PC-3 (cell line): ENCODE measurements around the gene KCTD20. TPM values are rescaled to one million over a fixed set of nuclear protein-coding genes. Genes with fewer than 3 reads are reported as not detected.
"Not testable (repeated sequence)": the region's sequence is repeated elsewhere in the genome, so short reads cannot be mapped to it uniquely, and the experiment has no call there.

Experiments used
- ATAC-seq: fragments of 200-7000 bp; cut with Tn5 transposase; 2 replicates; pipeline ENCODE4 v1.9.1; 2020; ENCODE audit warnings: mild to moderate bottlenecking, moderate library complexity
- BruUV-seq: library from RNA; stranded (reverse); fragments of 400-500 nt; replicated peaks from 2 replicates; lab custom pipeline; 2021; lab: Mats Ljungman, UMichigan
- CTCF ChIA-PET: fragments of 300-600 bp; sonication (Branson Sonifier 250); formaldehyde crosslinking; loops from one replicate; lab custom pipeline; 2022; ENCODE audit warnings: antibody characterized with exemption; lab: Charles Lee
- POLR2A ChIA-PET: fragments of 300-600 bp; sonication (Branson Sonifier 250); formaldehyde crosslinking; loops from one replicate; lab custom pipeline; 2022; ENCODE audit warnings: antibody characterized with exemption; ENCODE audit not compliant: unreplicated experiment; lab: Charles Lee
- DNase-seq: peaks from one replicate; pipeline ENCODE4 v3.0.0-alpha.2; 2015
- H2AFZ ChIP-seq: fragments of 300-600 bp; sonication (generic); 2 replicates; pipeline ENCODE4 v1.6.0; 2016; ENCODE audit warnings: antibody characterized with exemption, low read length
- H3F3A ChIP-seq: fragments of 300-600 bp; sonication (generic); one replicate; pipeline ENCODE4 v1.6.0; 2017; ENCODE audit warnings: antibody characterized with exemption, low read length, control low read depth, mild to moderate bottlenecking; ENCODE audit not compliant: unreplicated experiment
- H3K27ac ChIP-seq: fragments of 300-600 bp; sonication (generic); 2 replicates; pipeline ENCODE4 v1.5.1; 2016; ENCODE audit warnings: mild to moderate bottlenecking, low read length
- H3K27me3 ChIP-seq: fragments of 300-600 bp; sonication (generic); 2 replicates; pipeline ENCODE4 v1.6.1; 2016; ENCODE audit warnings: low read length, mixed read lengths
- H3K36me3 ChIP-seq: fragments of 300-600 bp; sonication (generic); 2 replicates; pipeline ENCODE4 v1.6.1; 2016; ENCODE audit warnings: low read depth, mixed run types, low read length, mixed read lengths
- H3K4me1 ChIP-seq: fragments of 300-600 bp; sonication (generic); 2 replicates; pipeline ENCODE4 v1.5.1; 2016; ENCODE audit warnings: low read length; ENCODE audit not compliant: insufficient read depth
- H3K4me2 ChIP-seq: fragments of 300-600 bp; sonication (generic); 2 replicates; pipeline ENCODE4 v1.6.0; 2016; ENCODE audit warnings: low read length
- H3K4me3 ChIP-seq: fragments of 300-600 bp; sonication (generic); 2 replicates; pipeline ENCODE4 v1.5.1; 2016; ENCODE audit warnings: mild to moderate bottlenecking, low read length, mixed read lengths
- H3K79me2 ChIP-seq: fragments of 300-600 bp; sonication (generic); 2 replicates; pipeline ENCODE4 v1.6.1; 2017; ENCODE audit warnings: low read length, mixed read lengths
- H3K9ac ChIP-seq: fragments of 300-600 bp; sonication (generic); 2 replicates; pipeline ENCODE4 v1.6.0; 2016; ENCODE audit warnings: mild to moderate bottlenecking, low read length
- H3K9me2 ChIP-seq: fragments of 300-600 bp; sonication (generic); replicated peaks from 2 replicates; pipeline ENCODE4 v1.6.1; 2016; ENCODE audit warnings: mixed run types, low read length, mixed read lengths
- H3K9me3 ChIP-seq: fragments of 300-600 bp; sonication (generic); 2 replicates; pipeline ENCODE4 v1.6.1; 2016; ENCODE audit warnings: low read length, mixed read lengths
- H4K20me1 ChIP-seq: fragments of 300-600 bp; sonication (generic); 2 replicates; pipeline ENCODE4 v1.6.1; 2016; ENCODE audit warnings: low read length, mixed read lengths
- CTCF ChIP-seq: fragments of 300-600 bp; sonication (generic); conservative IDR thresholded peaks from 2 replicates; pipeline ENCODE4 v1.5.1; 2017; ENCODE audit warnings: antibody characterized with exemption, low read depth, mild to moderate bottlenecking, low read length
- EZH2 ChIP-seq: fragments of 300-600 bp; sonication (generic); IDR thresholded peaks from one replicate; pipeline ENCODE4 v1.6.1; 2017; ENCODE audit warnings: antibody characterized with exemption, mild to moderate bottlenecking, low read length; ENCODE audit not compliant: unreplicated experiment
- EZH2phosphoT487 ChIP-seq: fragments of 300-600 bp; sonication (generic); IDR thresholded peaks from 2 replicates; pipeline ENCODE4 v1.6.1; 2018; ENCODE audit warnings: mild to moderate bottlenecking, antibody characterized with exemption, low read length, borderline replicate concordance
- intact Hi-C: fragments of 100-400 bp; cut with micrococcal nuclease; formaldehyde crosslinking; loops from 2 replicates; pipeline ENCODE4 v1.9.0; 2023
- total RNA-seq: library from RNA; depleted of rRNA; stranded (reverse); fragments of >200 nt; gene quantifications from 2 replicates; pipeline ENCODE4 v1.2.3, GENCODE V29; 2014

KCTD20 gene
- total RNA-seq, 1 experiment from 2014 or later: 26.5 TPM

GRCh38 chr6:36478051-36478526, 35.3 kb downstream of the KCTD20 start:
- Histone ChIP-seq H3K4me3 (no peak overlapping the region), H3K27me3 (no peaks in the 10 kb centered on the region), H3K79me2 (no peaks in the 10 kb centered on the region), H3F3A (no peaks in the 10 kb centered on the region), H3K27ac (no peak overlapping the region), H3K4me1 (no peaks in the 10 kb centered on the region), H4K20me1 (no peaks in the 10 kb centered on the region), H3K9me3 (no peaks in the 10 kb centered on the region), H3K36me3 (peaks cover 19% of the 10 kb centered on the region; the same call in 1 of the 2 replicates), H2AFZ (no peak overlapping the region), H3K9ac (no peak overlapping the region), H3K9me2 (no peaks in the 10 kb centered on the region), H3K4me2 (no peak overlapping the region)
- no TSS peak for BruUV-seq
- ChIA-PET CTCF (no interaction called here), POLR2A (no interaction called here)
- no peak for ATAC-seq
- TF ChIP-seq EZH2phosphoT487: no peak
- TF ChIP-seq EZH2: no peak
- TF ChIP-seq CTCF: no peak
- no peak for DNase-seq
- intact Hi-C loops: no loop called here

- no peak overlapping the region for H3K27ac ChIP-seq
- no peaks in the 10 kb centered on the region for H3K27me3 ChIP-seq
- no peak for TF ChIP-seq EZH2phosphoT487
- TF ChIP-seq EZH2: no peak
- no peak for TF ChIP-seq CTCF
- H3K36me3 ChIP-seq: peaks cover 19% of the 10 kb centered on the region; the same call in 1 of the 2 replicates
- no peak for ATAC-seq
- no peaks in the 10 kb centered on the region for H3K4me1 ChIP-seq
- H3K79me2 ChIP-seq: no peaks in the 10 kb centered on the region
- H3K9ac ChIP-seq: no peak overlapping the region
- no peaks in the 10 kb centered on the region for H3K9me3 ChIP-seq
- H3K4me2 ChIP-seq: no peak overlapping the region
- no peak for DNase-seq
- no peak overlapping the region for H3K4me3 ChIP-seq
- no TSS peak for BruUV-seq
- CTCF ChIA-PET: no interaction called here
- no peaks in the 10 kb centered on the region for H3F3A ChIP-seq
- POLR2A ChIA-PET: interaction anchor here (0.6 kb wide), 1 partner anchor 406 kb away, joined by 4 read pairs; the partner anchor contains the start of gene C6orf89
- H3K9me2 ChIP-seq: no peaks in the 10 kb centered on the region
- no peaks in the 10 kb centered on the region for H4K20me1 ChIP-seq
- intact Hi-C loops: no loop called here
- H2AFZ ChIP-seq: no peak overlapping the region
Observed at GRCh38 chr6:36479256-36479655, 36.5 kb downstream of the KCTD20 start.

GRCh38 chr6:36483326-36483725, 40.5 kb downstream of the KCTD20 start:
- DNase-seq, CTCF ChIA-PET, H3K27me3 ChIP-seq, H3K79me2 ChIP-seq, BruUV-seq, H4K20me1 ChIP-seq, H3K9me3 ChIP-seq, H3K4me3 ChIP-seq, H3K4me2 ChIP-seq, H3K9ac ChIP-seq, H3K4me1 ChIP-seq, intact Hi-C loops, H3F3A ChIP-seq, H3K27ac ChIP-seq, H3K9me2 ChIP-seq, POLR2A ChIA-PET, ATAC-seq, H2AFZ ChIP-seq: not testable (repeated sequence)
- H3K36me3 ChIP-seq: peaks cover 16% of the 10 kb centered on the region; the same call in 1 of the 2 replicates
